H1 (cell line): ENCODE data around the gene ATP13A3. TPM values are rescaled to one million over a fixed set of nuclear protein-coding genes. Genes with fewer than 3 reads are reported as not detected.

Source experiments
- CTCF ChIA-PET: fragments of 300-600 bp; sonication (Branson Sonifier 250); formaldehyde crosslinking; loops from one replicate; lab custom pipeline; 2021; ENCODE audit not compliant: partially characterized antibody; lab: Charles Lee
- POLR2A ChIA-PET: fragments of 300-600 bp; sonication (Branson Sonifier 250); formaldehyde crosslinking; loops from one replicate; lab custom pipeline; 2021; ENCODE audit warnings: inconsistent platforms; ENCODE audit not compliant: partially characterized antibody; lab: Charles Lee
- DNase-seq, 2 experiments: peaks; one replicate each; pipeline versions ENCODE4 v3.0.0 to v3.0.0-alpha.2; 2010 to 2022; ENCODE audit warnings: low spot score in 2 of 2, low read depth in 1 of 2, mixed read lengths in 1 of 2
- FAIRE-seq: peaks from 2 replicates; lab custom pipeline; 2011; peaks lifted over from hg19 to GRCh38; lab: Jason Lieb, UNC
- H2AFZ ChIP-seq: 2 replicates; pipeline ENCODE4 v1.8.1; 2012; ENCODE audit warnings: low read length, inconsistent platforms
- H2AK5ac ChIP-seq: 2 replicates; pipeline ENCODE4 v1.6.1; 2013; ENCODE audit warnings: low read depth, low read length
- H2BK120ac ChIP-seq: replicated peaks from 2 replicates; pipeline ENCODE3; 2013; ENCODE audit warnings: low read depth, low read length, inconsistent platforms
- H2BK12ac ChIP-seq: 2 replicates; pipeline ENCODE4 v1.6.1; 2013; ENCODE audit warnings: low read depth, low read length
- H2BK15ac ChIP-seq: 2 replicates; pipeline ENCODE4 v1.6.1; 2013; ENCODE audit warnings: low read length
- H2BK20ac ChIP-seq: 2 replicates; pipeline ENCODE4 v1.6.1; 2013; ENCODE audit warnings: low read length
- H2BK5ac ChIP-seq: 2 replicates; pipeline ENCODE4 v1.6.1; 2013; ENCODE audit warnings: low read depth, low read length
- H3K14ac ChIP-seq: 2 replicates; pipeline ENCODE4 v1.6.1; 2013; ENCODE audit warnings: inconsistent platforms; ENCODE audit not compliant: insufficient read length
- H3K18ac ChIP-seq: 2 replicates; pipeline ENCODE4 v1.6.1; 2013; ENCODE audit warnings: low read length; ENCODE audit errors: extremely low read depth
- H3K23ac ChIP-seq: 2 replicates; pipeline ENCODE4 v1.6.1; 2013; ENCODE audit warnings: inconsistent platforms; ENCODE audit not compliant: insufficient read length
- H3K23me2 ChIP-seq: 2 replicates; pipeline ENCODE4 v1.6.1; 2013; ENCODE audit warnings: low read depth, low read length
- H3K27ac ChIP-seq: 2 replicates; pipeline ENCODE4 v1.6.1; 2011; ENCODE audit warnings: low read depth, low read length, inconsistent platforms
- H3K27me3 ChIP-seq, 4 experiments: replicated peaks in 1 of 4; 1 replicate in 1 of 4; 2 replicates in 3 of 4; pipeline versions ENCODE4 v1.6.1 to v1.8.1; 2011 to 2013; ENCODE audit warnings: low read length in 3 of 4, mild to moderate bottlenecking in 3 of 4, inconsistent platforms in 2 of 4, mixed read lengths in 2 of 4, moderate library complexity in 1 of 4; ENCODE audit not compliant: control insufficient read depth in 3 of 4, insufficient read depth in 3 of 4; ENCODE audit errors: extremely low read depth in 1 of 4
- H3K36me3 ChIP-seq, 4 experiments: 2 replicates each; pipeline versions ENCODE4 v1.6.1 to v1.8.1; 2011 to 2013; ENCODE audit warnings: mild to moderate bottlenecking in 4 of 4, low read length in 3 of 4, moderate library complexity in 2 of 4, control low read depth in 1 of 4, inconsistent platforms in 1 of 4; ENCODE audit not compliant: insufficient read depth in 4 of 4, control insufficient read depth in 2 of 4
- H3K4ac ChIP-seq: replicated peaks from 2 replicates; pipeline ENCODE3; 2013; ENCODE audit warnings: low read length, low read depth, mixed read lengths, inconsistent platforms; ENCODE audit not compliant: insufficient read length
- H3K4me1 ChIP-seq, 4 experiments: replicated peaks in 1 of 4; 1 replicate in 1 of 4; 2 replicates in 3 of 4; pipeline versions ENCODE4 v1.6.1 to v1.8.1; 2011 to 2013; ENCODE audit warnings: low read length in 3 of 4, inconsistent platforms in 2 of 4, mixed read lengths in 1 of 4; ENCODE audit not compliant: insufficient read depth in 4 of 4, control insufficient read depth in 3 of 4
- H3K4me2 ChIP-seq, 2 experiments: 2 replicates each; pipeline versions ENCODE4 v1.6.1 to v1.8.1; 2011 to 2013; ENCODE audit warnings: low read depth in 2 of 2, low read length in 2 of 2, control low read depth in 1 of 2, inconsistent platforms in 1 of 2, mild to moderate bottlenecking in 1 of 2; ENCODE audit not compliant: insufficient read depth in 1 of 2
- H3K4me3 ChIP-seq, 4 experiments: fragments of 200-600, 300-600 bp in 1 of 4; sonication (generic), shearing (Covaris generic), sonication (Bioruptor Twin) in 1 of 4; 2 replicates each; pipeline versions ENCODE4 v1.5.1 to v1.8.1; 2011 to 2016; ENCODE audit warnings: low read length in 4 of 4, low read depth in 3 of 4, control low read depth in 2 of 4, inconsistent platforms in 2 of 4, mild to moderate bottlenecking in 2 of 4, mixed read lengths in 1 of 4, moderate library complexity in 1 of 4; ENCODE audit not compliant: insufficient read depth in 2 of 4; ENCODE audit errors: extremely low read depth in 1 of 4
- H3K56ac ChIP-seq: replicated peaks from 2 replicates; pipeline ENCODE3; 2013; ENCODE audit warnings: low read depth, mild to moderate bottlenecking, mixed read lengths, low read length, inconsistent platforms; ENCODE audit not compliant: insufficient read length
- H3K79me1 ChIP-seq: 2 replicates; pipeline ENCODE4 v1.6.1; 2013; ENCODE audit warnings: low read depth, low read length, control low read depth
- H3K79me2 ChIP-seq, 2 experiments: 2 replicates each; pipeline versions ENCODE4 v1.6.1 to v1.8.1; 2012 to 2013; ENCODE audit warnings: low read length in 2 of 2, mild to moderate bottlenecking in 2 of 2, inconsistent platforms in 1 of 2; ENCODE audit not compliant: insufficient read depth in 2 of 2, control insufficient read depth in 1 of 2
- H3K9ac ChIP-seq, 4 experiments: replicated peaks in 1 of 4; 1 replicate in 1 of 4; 2 replicates in 3 of 4; pipeline versions ENCODE4 v1.6.1 to v1.8.1; 2011 to 2013; ENCODE audit warnings: low read depth in 3 of 4, low read length in 3 of 4, control low read depth in 2 of 4, mild to moderate bottlenecking in 2 of 4, moderate library complexity in 2 of 4, inconsistent platforms in 1 of 4; ENCODE audit errors: extremely low read depth in 1 of 4
- H3K9me3 ChIP-seq, 2 experiments: 2 replicates each; pipeline versions ENCODE4 v1.6.1 to v1.8.1; 2012 to 2013; ENCODE audit warnings: mild to moderate bottlenecking in 2 of 2, moderate library complexity in 2 of 2, control low read depth in 1 of 2, inconsistent platforms in 1 of 2, low read depth in 1 of 2, low read length in 1 of 2, mixed read lengths in 1 of 2; ENCODE audit not compliant: insufficient read depth in 2 of 2
- H4K20me1 ChIP-seq, 2 experiments: replicated peaks in 1 of 2; 2 replicates each; pipeline versions ENCODE3 to v1.8.1; 2011 to 2013; ENCODE audit warnings: inconsistent platforms in 2 of 2, low read length in 2 of 2, mild to moderate bottlenecking in 1 of 2; ENCODE audit not compliant: insufficient read depth in 2 of 2, control insufficient read depth in 1 of 2
- H4K5ac ChIP-seq: 2 replicates; pipeline ENCODE4 v1.6.1; 2013; ENCODE audit warnings: low read length, low read depth, mixed read lengths, inconsistent platforms; ENCODE audit not compliant: insufficient read length
- H4K8ac ChIP-seq: 2 replicates; pipeline ENCODE4 v1.8.0; 2013; ENCODE audit warnings: mild to moderate bottlenecking, moderate library complexity, low read length, inconsistent platforms; ENCODE audit not compliant: insufficient read depth; ENCODE audit errors: extremely low read depth
- H4K91ac ChIP-seq: replicated peaks from 2 replicates; pipeline ENCODE3; 2013; ENCODE audit warnings: low read length, mixed read lengths, inconsistent platforms; ENCODE audit not compliant: insufficient read length
- JUN ChIP-seq: IDR thresholded peaks from 2 replicates; pipeline ENCODE4 v1.6.1; 2011; ENCODE audit warnings: low read depth, mild to moderate bottlenecking, improper control_type of control experiment, low read length
- YY1 ChIP-seq: IDR thresholded peaks from 2 replicates; pipeline ENCODE4 v1.6.1; 2011; ENCODE audit warnings: low read depth, mild to moderate bottlenecking, low read length
- WGBS, 2 experiments: shearing (Covaris generic) in 1 of 2; methylation state at CpG; one replicate each; pipeline versions ENCODE4 v1.1.6 to v1.1.7; 2013 to 2015; ENCODE audit warnings: low lambda C conversion rate in 2 of 2, mixed read lengths in 2 of 2, inconsistent platforms in 1 of 2, low coverage in 1 of 2, missing lambda C conversion rate in 1 of 2; ENCODE audit not compliant: insufficient replicate concordance in 2 of 2, insufficient coverage in 1 of 2, insufficient read length in 1 of 2; ENCODE audit errors: extremely low coverage in 1 of 2, missing lambda C conversion rate in 1 of 2; 5-methylcytosine and 5-hydroxymethylcytosine counted together
- polyA plus RNA-seq, 7 experiments: library from polyadenylated mRNA; depleted of rRNA in 3 of 7; stranded (reverse) in 5 of 7; unstranded in 2 of 7; fragments of >200 nt in 5 of 7; fragments of 200-250 nt in 2 of 7; gene quantifications; 1 replicate in 5 of 7; 2 replicates in 1 of 7; 4 replicates in 1 of 7; pipeline versions ENCODE4 v1.2.1 to v1.2.3, GENCODE V29; 2011 to 2013; ENCODE audit warnings: missing spikeins in 2 of 7, mixed read lengths in 2 of 7
- total RNA-seq: library from RNA; stranded (reverse); fragmentation: NEBNext Ultra II Directional; extraction: Animal tissue kit (Norgen Biotek cat#: 25700); gene quantifications from 2 replicates; pipeline ENCODE4 v1.2.1, GENCODE V29; 2021

The ATP13A3 gene
- total and polyA plus RNA-seq, 2 of the 8 experiments (the other 6 are each of a cell fraction or from before 2014, with no cell fraction given): 18.6 to 92.2 TPM

DNA sequence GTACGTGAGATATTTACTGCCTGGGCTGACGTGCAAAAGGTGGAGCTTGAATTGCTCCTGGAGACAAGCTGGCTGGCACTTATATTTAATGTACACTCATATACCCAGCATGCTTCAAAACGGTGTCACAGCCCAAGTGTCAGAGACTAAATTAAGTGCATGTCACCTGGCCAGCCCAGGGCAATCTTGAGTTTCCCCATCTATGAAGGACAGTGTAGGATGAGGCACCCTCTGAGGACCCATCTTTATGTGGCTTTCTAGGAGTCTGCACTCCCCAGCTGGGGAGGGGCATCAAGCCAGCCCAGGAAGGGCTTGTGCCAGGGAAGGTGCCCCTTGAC is 122.5 kb downstream of the ATP13A3 start:
- no peaks in the 10 kb centered on the region; a peak in 1 of 4 replicates for H3K9me3 ChIP-seq
- H3K4me1 ChIP-seq: peaks cover 2 to 11% (median 6%) of the 10 kb centered on the region in 4 experiments
- 87% methylated on average over 3 of the region's 3 CpGs; no CpG with 5 or more reads in 1 of the 2 experiments for WGBS, 2 experiments
- CTCF ChIA-PET: interaction anchor here (0.8 to 18.9 kb wide), 5 partner anchors 13 to 43 kb away, joined by 3 to 344 read pairs (median 4); partner anchors contain the start of gene CPN2
- no peak overlapping the region for H3K4me2 ChIP-seq
- no peaks in the 10 kb centered on the region; the same call in 1 of the 2 replicates for H3K23me2 ChIP-seq
- H4K20me1 ChIP-seq: no peaks in the 10 kb centered on the region
- no peak overlapping the region for H4K8ac ChIP-seq
- H2BK20ac ChIP-seq: no peak overlapping the region
- peak overlapping the region; percentile 46; the same call in 1 of the 2 replicates for H2BK15ac ChIP-seq
- FAIRE-seq (no peak), DNase-seq (no peak)
- no peak overlapping the region for H3K4me3 ChIP-seq
- H3K27ac ChIP-seq: 0 out of 2 replicates have a peak overlapping the region, but pooled peaks have one; percentile 38
- POLR2A ChIA-PET: interaction anchor here (1.3 kb wide), 1 partner anchor 33 kb away, joined by 3 read pairs; no protein-coding TSS in a partner anchor
- no peak overlapping the region for H3K9ac ChIP-seq
- H3K27me3 ChIP-seq: peaks cover 0 to 7% (median 2%) of the 10 kb centered on the region in 4 experiments; a peak in 4 of 7 replicates
- H4K5ac ChIP-seq: no peak overlapping the region
- H3K18ac ChIP-seq: no peak overlapping the region
- no peak overlapping the region for H2AFZ ChIP-seq
- H3K36me3 ChIP-seq: no peaks in the 10 kb centered on the region
- no peaks in the 10 kb centered on the region for H3K79me1 ChIP-seq
- H2BK120ac ChIP-seq: no peak overlapping the region
- H3K4ac ChIP-seq: no peak overlapping the region
- H3K14ac ChIP-seq: no peak overlapping the region
- H2BK5ac ChIP-seq: no peak overlapping the region
- H2BK12ac ChIP-seq: no peak overlapping the region
- no peak overlapping the region for H3K23ac ChIP-seq
- H2AK5ac ChIP-seq: no peak overlapping the region
- H3K56ac ChIP-seq: no peak overlapping the region
- no peaks in the 10 kb centered on the region for H3K79me2 ChIP-seq
- no peak overlapping the region for H4K91ac ChIP-seq
- no peak for TF ChIP-seq YY1
- TF ChIP-seq JUN: no peak
